Measurements from ENCODE around the gene USP24.

Gene USP24

DNA sequence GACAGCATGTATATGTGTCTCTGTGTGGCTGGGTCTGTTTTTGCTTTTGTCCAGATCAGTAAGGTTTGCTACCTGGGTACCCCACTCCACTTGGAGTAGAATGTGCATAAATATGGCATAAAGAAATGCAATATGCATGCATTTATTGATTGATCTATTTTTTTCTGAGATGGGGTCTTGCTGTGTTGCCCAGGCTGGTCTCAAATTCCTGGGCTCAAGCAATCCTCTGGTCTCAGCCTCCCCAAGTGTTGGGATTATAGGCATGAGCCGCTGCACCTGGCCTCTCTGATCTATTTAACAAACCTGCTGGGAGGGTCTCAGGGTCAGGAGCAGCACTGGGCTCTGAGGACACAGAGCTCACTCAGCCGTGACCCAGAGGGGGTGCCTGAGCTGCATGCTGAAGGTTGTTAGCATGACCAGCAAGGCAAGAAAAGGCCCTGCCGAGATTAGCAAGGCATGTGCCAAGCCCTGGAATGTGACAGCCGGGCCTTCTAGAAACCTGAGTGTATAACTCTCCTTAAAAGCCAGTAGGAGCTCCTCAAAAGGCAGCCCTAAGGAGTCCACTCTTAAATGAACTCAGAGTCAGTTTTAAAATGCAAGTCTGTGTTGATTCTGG, 153.3 kb downstream of the USP24 start:
- Histone ChIP-seq H3K9ac (ENCODE audit: low read length) (no peak overlapping the region), H2AFZ (ENCODE audit: low read depth, low read length) (no peak overlapping the region), H3K79me2 (ENCODE audit: low read length) (no peaks in the 10 kb centered on the region), H3K27ac (ENCODE audit: low read length) (no peak overlapping the region), H4K20me1 (ENCODE audit: insufficient read depth, low read length) (no peaks in the 10 kb centered on the region), H3K4me1 (ENCODE audit: low read length) (no peaks in the 10 kb centered on the region), H3K9me3 (ENCODE audit: insufficient read depth, low read length) (no peaks in the 10 kb centered on the region), H3K36me3 (replicated peaks; ENCODE audit: low read depth, low read length) (peaks cover 3% of the 10 kb centered on the region), H3K4me3 (ENCODE audit: low read length) (no peak overlapping the region), H3K27me3 (ENCODE audit: low read depth, low read length) (no peaks in the 10 kb centered on the region), H3K4me2 (ENCODE audit: low read length) (no peak overlapping the region)
- TF ChIP-seq CTCF (IDR thresholded peaks at IDR 0.05; ENCODE audit: low read depth, low read length): no peak
- TF ChIP-seq EZH2phosphoT487 (IDR thresholded peaks at IDR 0.05; ENCODE audit: low read depth): no peak

GRCh38 chr1:55061000-55061705, 154.0 kb downstream of the USP24 start:
- Histone ChIP-seq H3K9me3 (ENCODE audit: insufficient read depth, low read length) (no peaks in the 10 kb centered on the region), H3K36me3 (replicated peaks; ENCODE audit: low read depth, low read length) (peaks cover 3% of the 10 kb centered on the region), H2AFZ (ENCODE audit: low read depth, low read length) (no peak overlapping the region)

GRCh38 chr1:55060133-55060999, 154.8 kb downstream of the USP24 start:
- H3K4me3 ChIP-seq (ENCODE audit: low read length): no peak overlapping the region
- no peaks in the 10 kb centered on the region for H3K4me1 ChIP-seq (ENCODE audit: low read length)
- H3K4me2 ChIP-seq (ENCODE audit: low read length): no peak overlapping the region
- no peak overlapping the region for H3K27ac ChIP-seq (ENCODE audit: low read length)
- H3K9me3 ChIP-seq (ENCODE audit: insufficient read depth, low read length): no peaks in the 10 kb centered on the region
- no peaks in the 10 kb centered on the region for H3K27me3 ChIP-seq (ENCODE audit: low read depth, low read length)
- no peaks in the 10 kb centered on the region for H3K36me3 ChIP-seq (replicated peaks; ENCODE audit: low read depth, low read length)
- no peak overlapping the region for H2AFZ ChIP-seq (ENCODE audit: low read depth, low read length)
- no peaks in the 10 kb centered on the region for H4K20me1 ChIP-seq (ENCODE audit: insufficient read depth, low read length)
- H3K79me2 ChIP-seq (ENCODE audit: low read length): no peaks in the 10 kb centered on the region
- TF ChIP-seq CTCF (IDR thresholded peaks at IDR 0.05; ENCODE audit: low read depth, low read length) (no peak), EZH2phosphoT487 (IDR thresholded peaks at IDR 0.05; ENCODE audit: low read depth) (no peak)
- H3K9ac ChIP-seq (ENCODE audit: low read length): no peak overlapping the region

More at GRCh38 chr1:55061000-55061705, 154.0 kb downstream of the USP24 start:
- Histone ChIP-seq H3K4me2 (ENCODE audit: low read length) (no peak overlapping the region), H3K4me1 (ENCODE audit: low read length) (no peaks in the 10 kb centered on the region), H3K9ac (ENCODE audit: low read length) (no peak overlapping the region), H3K27ac (ENCODE audit: low read length) (no peak overlapping the region), H3K79me2 (ENCODE audit: low read length) (no peaks in the 10 kb centered on the region), H3K27me3 (ENCODE audit: low read depth, low read length) (no peaks in the 10 kb centered on the region), H3K4me3 (ENCODE audit: low read length) (no peak overlapping the region), H4K20me1 (ENCODE audit: insufficient read depth, low read length) (no peaks in the 10 kb centered on the region)
- TF ChIP-seq EZH2phosphoT487 (IDR thresholded peaks at IDR 0.05; ENCODE audit: low read depth) (no peak), CTCF (IDR thresholded peaks at IDR 0.05; ENCODE audit: low read depth, low read length) (no peak)
